Urothelium cell line (cell line): ENCODE data around the gene PSMG1.
A peak's percentile ranks its signal among the peaks of the same experiment; 100 is the strongest.
"Not testable (repeated sequence)": the region's sequence is repeated elsewhere in the genome, so short reads cannot be mapped to it uniquely, and the experiment has no call there.

ENCODE experiments used
- DNase-seq: peaks from one replicate; pipeline ENCODE4 v3.0.0; 2011; ENCODE audit warnings: low spot score, mixed read lengths
- FAIRE-seq: peaks from 2 replicates; lab custom pipeline; 2011; peaks lifted over from hg19 to GRCh38; lab: Jason Lieb, UNC

Gene PSMG1

GRCh38 chr21:39183272-39184049 lies at the start of gene PSMG1:
PSMG1 (minus strand) TSS chr21:39183451; CDS start chr21:39183385, 66 bp downstream.
- no peak for FAIRE-seq
- peak; percentile 69 for DNase-seq

- FAIRE-seq: no peak
These were observed 49.6 kb upstream of the PSMG1 start for GRCh38 chr21:39232861-39233291.

DNA sequence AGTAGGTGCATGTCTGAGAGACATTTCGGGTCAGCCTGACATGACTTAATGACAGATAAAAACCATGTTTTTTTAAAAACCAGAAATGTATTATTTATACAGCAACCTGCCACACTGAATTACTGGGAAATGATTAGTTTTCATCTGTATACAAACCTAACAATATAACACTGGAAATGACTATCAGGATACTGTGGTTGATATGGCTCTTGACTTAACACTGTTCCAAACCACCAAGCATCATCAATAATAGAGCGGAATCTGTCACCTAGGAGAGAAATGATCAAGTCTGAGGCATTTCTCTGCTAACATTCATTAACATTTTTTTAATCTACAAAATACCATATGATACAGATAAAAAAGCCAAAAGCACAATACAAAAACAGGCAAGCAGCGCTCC lies 41.7 kb upstream of the PSMG1 start:
- DNase-seq (no peak), FAIRE-seq (no peak)

More at GRCh38 chr21:39232861-39233291, 49.6 kb upstream of the PSMG1 start:
- DNase-seq: no peak

- no peak for DNase-seq
- no peak for FAIRE-seq
These were observed 38.8 kb upstream of the PSMG1 start for GRCh38 chr21:39221997-39222486.

GRCh38 chr21:39221282-39221996 lies 38.2 kb upstream of the PSMG1 start:
- DNase-seq (no peak), FAIRE-seq (no peak)

DNA sequence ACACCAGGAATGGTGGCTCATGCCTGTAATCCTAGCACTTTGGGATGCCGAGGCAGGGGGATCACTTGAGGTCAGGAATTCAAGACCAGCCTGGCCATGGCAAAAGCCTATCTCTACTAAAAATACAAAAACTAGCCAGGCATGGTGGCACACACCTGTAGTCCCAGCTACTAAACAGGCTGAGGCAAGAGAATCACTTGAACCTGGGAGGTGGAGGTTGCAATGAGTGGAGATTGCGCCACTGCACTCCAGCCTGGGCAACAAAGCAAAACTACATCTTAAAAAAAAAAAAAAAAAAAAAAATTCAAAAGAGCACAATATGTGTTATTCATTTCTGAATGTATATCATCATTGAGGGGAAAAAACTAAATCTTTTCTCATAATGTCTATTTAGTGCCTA lies 37.6 kb upstream of the PSMG1 start:
- DNase-seq, FAIRE-seq: not testable (repeated sequence)

- FAIRE-seq (no peak), DNase-seq (no peak)
These were observed 36.9 kb upstream of the PSMG1 start for GRCh38 chr21:39220150-39220549.

GRCh38 chr21:39218082-39218409 lies 34.8 kb upstream of the PSMG1 start:
- FAIRE-seq: no peak

DNA sequence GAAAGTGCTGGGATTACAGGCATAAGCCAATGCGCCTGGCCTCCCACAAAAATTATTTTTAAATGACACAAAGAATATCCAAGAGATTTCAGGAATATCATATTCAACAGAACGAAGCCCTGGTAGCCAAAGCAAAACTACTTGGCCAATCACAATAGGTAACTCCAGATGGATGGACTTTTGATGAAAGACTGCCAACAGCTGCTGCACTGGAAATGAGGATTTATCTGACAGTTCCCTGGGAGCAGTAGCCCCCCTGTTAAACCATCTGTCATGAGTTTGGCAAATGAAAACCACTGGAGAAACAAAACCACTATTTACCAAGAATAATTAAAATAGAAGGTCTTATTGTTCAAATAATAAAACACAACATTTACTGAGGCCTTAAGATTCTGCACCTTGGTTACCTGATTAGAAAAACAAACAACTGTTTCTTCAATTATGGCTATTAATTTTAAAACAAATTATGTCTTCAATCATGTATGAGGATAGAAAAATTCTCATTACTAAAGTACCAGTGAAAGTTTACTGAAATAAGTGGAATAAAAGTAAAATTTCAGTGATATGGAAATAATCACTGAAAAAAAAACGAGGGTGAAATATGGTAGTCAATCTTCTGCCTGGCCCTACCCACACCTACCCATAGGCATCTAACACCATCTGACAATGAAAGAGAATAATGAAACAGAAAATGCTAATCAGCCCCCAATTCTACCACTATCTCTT lies 34.3 kb upstream of the PSMG1 start:
- DNase-seq (no peak), FAIRE-seq (no peak)

More at GRCh38 chr21:39218082-39218409, 34.8 kb upstream of the PSMG1 start:
- no peak for DNase-seq

GRCh38 chr21:39216290-39216689 lies 33.0 kb upstream of the PSMG1 start:
- DNase-seq (no peak), FAIRE-seq (no peak)

GRCh38 chr21:39215078-39215477 lies 31.8 kb upstream of the PSMG1 start:
- FAIRE-seq (no peak), DNase-seq (no peak)

- DNase-seq: no peak
- FAIRE-seq: no peak
These were observed 26.1 kb upstream of the PSMG1 start for GRCh38 chr21:39209334-39209688.

GRCh38 chr21:39208624-39209333 lies 25.5 kb upstream of the PSMG1 start:
- FAIRE-seq: no peak
- no peak for DNase-seq

DNA sequence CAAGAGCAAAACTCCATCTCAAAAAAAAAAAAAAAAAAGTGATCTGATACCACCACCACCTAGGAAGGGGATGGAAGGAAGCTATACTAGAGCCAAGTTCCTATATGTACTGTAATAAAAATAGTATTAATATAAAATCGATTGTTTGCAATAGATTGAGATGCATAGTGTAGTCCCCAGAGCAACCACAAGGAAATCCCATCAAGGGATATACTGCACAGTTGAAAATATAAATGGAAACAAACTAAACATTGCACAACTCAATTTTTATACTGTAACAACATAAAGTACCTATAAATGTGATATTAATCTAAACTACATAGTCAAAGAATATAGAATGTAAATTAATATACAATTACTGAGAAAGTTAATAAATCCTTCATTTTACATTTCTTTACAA lies 20.9 kb upstream of the PSMG1 start:
- no peak for FAIRE-seq
- no peak for DNase-seq

GRCh38 chr21:39198800-39199199 lies 15.5 kb upstream of the PSMG1 start:
- FAIRE-seq: no peak
- no peak for DNase-seq

DNA sequence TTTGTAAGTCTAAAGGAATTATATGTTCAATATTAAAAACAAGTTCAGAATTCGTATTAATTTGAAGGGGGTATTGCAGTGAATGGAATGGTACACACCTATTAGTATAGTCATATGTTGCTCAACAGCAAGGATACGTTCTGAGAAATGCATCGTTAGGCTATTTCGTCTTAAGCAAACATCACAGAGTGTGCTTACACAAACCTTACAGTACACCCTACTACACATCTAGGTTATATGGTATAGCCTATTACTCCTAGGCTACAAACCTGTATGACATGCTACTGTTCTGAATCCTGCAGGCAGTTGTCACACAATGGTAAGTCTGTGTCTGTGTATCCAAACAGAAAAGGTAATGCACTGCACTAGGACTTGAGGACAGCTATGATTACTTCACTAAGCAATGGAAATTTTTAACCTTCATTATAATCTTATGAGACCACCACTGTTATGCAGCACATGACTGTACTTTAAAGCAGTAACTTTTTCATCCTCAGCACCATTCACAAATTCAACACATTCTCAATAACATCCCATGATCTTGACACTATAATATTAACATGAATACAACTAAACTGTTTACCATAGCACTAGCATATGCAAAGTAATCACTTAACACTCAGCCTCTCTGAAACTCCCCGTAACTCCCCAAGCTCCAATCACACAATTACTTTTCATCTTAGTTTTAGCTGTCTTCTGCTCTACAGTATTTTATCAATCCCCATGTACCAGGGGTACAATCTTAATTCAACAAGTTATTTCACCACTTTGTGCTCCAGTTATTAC lies 14.4 kb upstream of the PSMG1 start:
- FAIRE-seq (no peak), DNase-seq (no peak)

GRCh38 chr21:39196838-39197237 lies 13.6 kb upstream of the PSMG1 start:
- FAIRE-seq: no peak
- DNase-seq: no peak

DNA sequence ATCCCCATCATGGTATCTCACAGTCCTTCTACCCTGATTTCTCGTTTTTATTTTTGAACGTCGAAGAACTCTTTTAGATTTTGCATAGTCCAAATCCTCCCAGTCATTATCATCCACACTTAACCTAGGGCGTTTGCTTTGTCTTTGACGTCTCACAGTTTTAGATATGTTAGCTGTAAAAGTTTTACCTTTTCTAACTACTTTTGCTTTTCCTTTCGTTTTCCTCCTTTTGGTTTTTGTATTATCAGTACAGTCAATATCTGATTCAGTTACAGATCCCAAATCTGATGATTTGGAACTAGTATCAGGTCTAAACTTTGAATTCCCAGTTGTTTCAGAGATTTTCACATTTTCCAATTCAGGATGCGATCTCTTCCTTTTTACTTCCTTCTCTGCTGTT lies 13.1 kb upstream of the PSMG1 start:
- FAIRE-seq (no peak), DNase-seq (no peak)

GRCh38 chr21:39193380-39193779 lies 10.1 kb upstream of the PSMG1 start:
- no peak for DNase-seq
- FAIRE-seq: no peak
